Naive B cell (primary cell): ENCODE data around the gene SLCO4A1. TPM values are rescaled to one million over a fixed set of nuclear protein-coding genes. Genes with fewer than 3 reads are reported as not detected.
"Not testable (repeated sequence)": the region's sequence is repeated elsewhere in the genome, so short reads cannot be mapped to it uniquely, and the experiment has no call there.

Experiments used
- ATAC-seq, 2 donors: fragments of 150-1000 bp; cut with Tn5 transposase; 2 replicates each; pipeline ENCODE4 v1.10.0; 2021; ENCODE audit warnings: low read depth in 2 of 2, mild to moderate bottlenecking in 2 of 2, moderate library complexity in 2 of 2
- DNase-seq: peaks from one replicate; pipeline ENCODE4 v3.0.0; 2022
- H3K27ac Mint-ChIP-seq, 6 donors: one replicate each; pipeline ENCODE4 v1.8.0; 2020 to 2022; ENCODE audit warnings: mild to moderate bottlenecking in 6 of 6, mixed read lengths in 6 of 6, moderate library complexity in 5 of 6, inconsistent platforms in 2 of 6
- H3K27me3 Mint-ChIP-seq, 3 donors: one replicate each; pipeline ENCODE4 v1.8.0; 2021 to 2022; ENCODE audit warnings: mixed read lengths in 3 of 3, mild to moderate bottlenecking in 1 of 3
- H3K36me3 Mint-ChIP-seq, 2 donors: one replicate each; pipeline ENCODE4 v1.8.0; 2020 to 2022; ENCODE audit warnings: mixed read lengths in 2 of 2, inconsistent platforms in 1 of 2, mild to moderate bottlenecking in 1 of 2
- H3K4me1 Mint-ChIP-seq, 3 donors: one replicate each; pipeline ENCODE4 v1.8.0; 2020 to 2022; ENCODE audit warnings: mixed read lengths in 3 of 3, inconsistent platforms in 1 of 3, mild to moderate bottlenecking in 1 of 3, moderate library complexity in 1 of 3
- H3K4me3 Mint-ChIP-seq, 8 donors: one replicate each; pipeline ENCODE4 v1.8.0; 2020 to 2022; ENCODE audit warnings: mild to moderate bottlenecking in 8 of 8, mixed read lengths in 8 of 8, moderate library complexity in 8 of 8, inconsistent platforms in 2 of 8
- H3K9me3 Mint-ChIP-seq, 7 donors: one replicate each; pipeline ENCODE4 v1.8.0; 2020 to 2022; ENCODE audit warnings: mixed read lengths in 7 of 7, mild to moderate bottlenecking in 5 of 7, inconsistent platforms in 2 of 7, moderate library complexity in 1 of 7
- polyA plus RNA-seq, 6 donors: library from polyadenylated mRNA; unstranded; fragments of 300-500 nt; fragmentation: Illumina TruSeq; gene quantifications; one replicate each; pipeline ENCODE4 v1.2.3, GENCODE V29; 2021; ENCODE audit warnings: low read depth in 6 of 6

Gene SLCO4A1
- polyA plus RNA-seq, 6 donors from 2014 or later = 0.29 to 4.6 (median 0.91) TPM

GRCh38 chr20:62621251-62622110 is 20.8 kb upstream of the SLCO4A1 start:
- H3K36me3 Mint-ChIP-seq = no peaks in the 10 kb centered on the region
- H3K4me3 Mint-ChIP-seq = peak overlapping the region in 3 of 8 donors; percentile 44 to 66 (median 56)
- no peak for ATAC-seq
- DNase-seq = no peak
- peaks cover 38 to 61% (median 50%) of the 10 kb centered on the region in 3 donors for H3K4me1 Mint-ChIP-seq
- peak overlapping the region in 2 of 6 donors; percentile 69 to 86 for H3K27ac Mint-ChIP-seq
- H3K27me3 Mint-ChIP-seq = no peaks in the 10 kb centered on the region
- no peaks in the 10 kb centered on the region for H3K9me3 Mint-ChIP-seq

GRCh38 chr20:62622178-62622876 is 20.0 kb upstream of the SLCO4A1 start:
- H3K36me3 Mint-ChIP-seq = no peaks in the 10 kb centered on the region
- peak overlapping the region in 1 of 6 donors; percentile 86 for H3K27ac Mint-ChIP-seq
- ATAC-seq (no peak), DNase-seq (no peak)
- peak overlapping the region in 4 of 8 donors; percentile 2 to 92 (median 50) for H3K4me3 Mint-ChIP-seq
- H3K27me3 Mint-ChIP-seq = no peaks in the 10 kb centered on the region
- H3K9me3 Mint-ChIP-seq = no peaks in the 10 kb centered on the region
- peaks cover 32 to 53% (median 42%) of the 10 kb centered on the region in 3 donors for H3K4me1 Mint-ChIP-seq

- H3K4me1 Mint-ChIP-seq = peaks cover 32 to 46% (median 35%) of the 10 kb centered on the region in 3 donors
- H3K4me3 Mint-ChIP-seq = peak overlapping the region; percentile 70 to 92 (median 87)
- no peaks in the 10 kb centered on the region for H3K27me3 Mint-ChIP-seq
- DNase-seq (no peak), ATAC-seq (no peak)
- H3K27ac Mint-ChIP-seq = peak overlapping the region; percentile 76 to 97 (median 95)
- H3K36me3 Mint-ChIP-seq = no peaks in the 10 kb centered on the region
- H3K9me3 Mint-ChIP-seq = no peaks in the 10 kb centered on the region
Observed at GRCh38 chr20:62622877-62623487, 19.3 kb upstream of the SLCO4A1 start.

- peaks cover 27 to 39% (median 28%) of the 10 kb centered on the region in 3 donors for H3K4me1 Mint-ChIP-seq
- H3K27me3 Mint-ChIP-seq = no peaks in the 10 kb centered on the region
- peak overlapping the region; percentile 70 to 92 (median 87) for H3K4me3 Mint-ChIP-seq
- peak overlapping the region; percentile 93 to 97 (median 95) for H3K27ac Mint-ChIP-seq
- DNase-seq (peak; percentile 83), ATAC-seq (peak; percentile 79 to 84)
- no peaks in the 10 kb centered on the region for H3K36me3 Mint-ChIP-seq
- no peaks in the 10 kb centered on the region for H3K9me3 Mint-ChIP-seq
Observed at GRCh38 chr20:62623488-62624324, 18.6 kb upstream of the SLCO4A1 start.

GRCh38 chr20:62624325-62624690 is 18.0 kb upstream of the SLCO4A1 start:
- Mint-ChIP-seq H3K27ac (peak overlapping the region in 5 of 6 donors; percentile 66 to 97 (median 76)), H3K4me3 (peak overlapping the region in 7 of 8 donors; percentile 70 to 92 (median 85)), H3K4me1 (peaks cover 21 to 33% (median 22%) of the 10 kb centered on the region in 3 donors), H3K9me3 (no peaks in the 10 kb centered on the region), H3K27me3 (no peaks in the 10 kb centered on the region), H3K36me3 (no peaks in the 10 kb centered on the region)
- DNase-seq = peak; percentile 62
- ATAC-seq = peak; percentile 68 to 73

GRCh38 chr20:62624719-62625453 is 17.4 kb upstream of the SLCO4A1 start:
- H3K4me3 Mint-ChIP-seq = peak overlapping the region in 7 of 8 donors; percentile 35 to 92 (median 70)
- ATAC-seq (no peak), DNase-seq (no peak)
- peaks cover 21 to 32% (median 21%) of the 10 kb centered on the region in 3 donors for H3K4me1 Mint-ChIP-seq
- no peaks in the 10 kb centered on the region for H3K9me3 Mint-ChIP-seq
- no peaks in the 10 kb centered on the region for H3K27me3 Mint-ChIP-seq
- no peaks in the 10 kb centered on the region for H3K36me3 Mint-ChIP-seq
- peak overlapping the region in 5 of 6 donors; percentile 33 to 95 (median 73) for H3K27ac Mint-ChIP-seq

- Mint-ChIP-seq H3K27ac (peak overlapping the region in 1 of 6 donors; percentile 95), H3K36me3 (no peaks in the 10 kb centered on the region), H3K4me3 (no peak overlapping the region), H3K27me3 (no peaks in the 10 kb centered on the region), H3K9me3 (no peaks in the 10 kb centered on the region), H3K4me1 (peaks cover 19 to 32% (median 21%) of the 10 kb centered on the region in 3 donors)
- no peak for DNase-seq
- ATAC-seq = no peak
Observed at GRCh38 chr20:62625516-62625915, 16.8 kb upstream of the SLCO4A1 start.

- no peak overlapping the region for H3K4me3 Mint-ChIP-seq
- H3K36me3 Mint-ChIP-seq = no peaks in the 10 kb centered on the region
- peaks cover 19 to 32% (median 21%) of the 10 kb centered on the region in 3 donors for H3K4me1 Mint-ChIP-seq
- H3K27ac Mint-ChIP-seq = no peak overlapping the region
- DNase-seq = no peak
- no peaks in the 10 kb centered on the region for H3K27me3 Mint-ChIP-seq
- ATAC-seq = no peak
- no peaks in the 10 kb centered on the region for H3K9me3 Mint-ChIP-seq
Observed at GRCh38 chr20:62625921-62626547, 16.3 kb upstream of the SLCO4A1 start.

- not testable (repeated sequence) for H3K27me3 Mint-ChIP-seq, ATAC-seq, H3K9me3 Mint-ChIP-seq, H3K4me3 Mint-ChIP-seq, DNase-seq, H3K36me3 Mint-ChIP-seq, H3K27ac Mint-ChIP-seq
- H3K4me1 Mint-ChIP-seq = peaks cover 19 to 32% (median 19%) of the 10 kb centered on the region in 3 donors
Observed at GRCh38 chr20:62627425-62627824, 14.9 kb upstream of the SLCO4A1 start.

GRCh38 chr20:62627901-62628612 is 14.2 kb upstream of the SLCO4A1 start:
- peaks cover 17 to 29% (median 18%) of the 10 kb centered on the region in 3 donors for H3K4me1 Mint-ChIP-seq
- H3K27me3 Mint-ChIP-seq = peaks cover 8 to 12% (median 10%) of the 10 kb centered on the region in 3 donors
- peak; percentile 39 to 53 for ATAC-seq
- H3K4me3 Mint-ChIP-seq = peak overlapping the region in 6 of 8 donors; percentile 2 to 84 (median 58)
- H3K27ac Mint-ChIP-seq = peak overlapping the region in 3 of 6 donors; percentile 86 to 91 (median 90)
- peak; percentile 53 for DNase-seq
- no peaks in the 10 kb centered on the region for H3K9me3 Mint-ChIP-seq
- no peaks in the 10 kb centered on the region for H3K36me3 Mint-ChIP-seq

- Mint-ChIP-seq H3K4me3 (peak overlapping the region in 6 of 8 donors; percentile 2 to 75 (median 58)), H3K9me3 (no peaks in the 10 kb centered on the region), H3K27me3 (peaks cover 8 to 12% (median 12%) of the 10 kb centered on the region in 3 donors), H3K36me3 (no peaks in the 10 kb centered on the region), H3K27ac (peak overlapping the region in 3 of 6 donors; percentile 86 to 91 (median 90)), H3K4me1 (peaks cover 11 to 23% (median 12%) of the 10 kb centered on the region in 3 donors)
- DNase-seq = no peak
- ATAC-seq = no peak
Observed at GRCh38 chr20:62628691-62629090, 13.6 kb upstream of the SLCO4A1 start.
